Measurements from ENCODE around the gene KRT6A. TPM values are rescaled to one million over a fixed set of nuclear protein-coding genes. Genes with fewer than 3 reads are reported as not detected.

KRT6A gene
- not detected in 2 replicates for total RNA-seq (2014; rRNA removed; shearing (Covaris generic))

DNA sequence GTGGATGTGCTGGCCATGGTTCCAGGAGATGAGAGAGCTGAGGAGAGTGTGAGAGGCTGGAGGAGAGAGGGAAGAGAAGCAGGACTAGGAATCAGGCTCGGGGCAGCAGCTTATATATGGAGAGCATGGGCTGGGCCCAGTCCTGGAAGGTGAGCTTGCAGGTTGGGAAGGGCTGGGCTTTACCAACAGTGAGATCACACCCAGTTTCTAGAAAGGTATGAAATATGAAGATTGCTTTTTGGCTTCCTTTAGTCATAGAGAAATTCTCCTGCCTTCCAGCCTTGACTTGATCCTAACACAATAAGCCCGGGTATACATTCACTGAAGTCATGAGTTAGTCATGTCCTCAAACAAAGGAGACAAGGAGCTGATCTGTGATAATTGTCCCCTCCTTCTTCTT, at the start of gene KRT6A:
KRT6A (minus strand) TSS at position 86 of the 400 bp plus-strand sequence; CDS start at position 17, 69 bp downstream.
- no peak for DNase-seq (ENCODE audit: low read depth)

DNA sequence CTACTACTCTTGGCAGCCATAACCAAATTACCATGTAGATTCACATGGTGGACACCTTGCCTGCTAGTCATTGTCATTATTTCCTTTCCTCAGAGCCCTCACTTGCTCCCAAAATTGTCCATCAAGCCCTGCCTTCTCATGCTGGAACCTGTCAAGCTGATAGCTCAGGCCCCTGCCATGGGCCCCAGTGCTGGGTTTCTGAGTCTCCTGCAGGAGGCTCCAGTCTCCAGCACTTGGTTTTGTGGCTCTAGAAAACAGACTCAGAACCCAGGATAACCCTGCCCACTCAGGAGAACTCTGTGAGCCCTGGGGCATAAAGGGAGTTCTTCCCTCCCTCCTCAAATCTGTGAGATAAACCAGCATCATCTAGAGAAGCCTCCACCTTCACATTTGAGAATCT, 49.1 kb upstream of the KRT6A start:
- no peak for DNase-seq (ENCODE audit: low read depth)

DNA sequence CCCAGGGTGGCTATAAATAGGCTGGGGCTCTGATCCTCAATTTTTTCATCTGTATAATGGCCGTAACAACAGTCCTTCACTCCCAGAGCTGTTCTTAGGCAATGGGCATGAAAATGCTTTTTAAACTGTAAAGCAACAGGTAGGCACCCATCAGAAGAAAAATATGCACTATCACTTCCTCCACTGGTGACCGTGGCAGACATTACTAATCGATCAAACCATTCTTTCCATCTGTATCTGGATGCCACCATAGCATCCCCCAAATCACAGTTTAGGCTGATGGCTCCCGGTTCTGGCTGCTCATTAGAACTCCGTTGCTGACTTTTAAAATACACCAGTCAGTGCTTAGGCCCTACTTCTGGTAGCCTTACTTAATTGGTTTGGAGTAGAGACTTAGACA, 48.7 kb upstream of the KRT6A start:
- DNase-seq (ENCODE audit: low read depth) = no peak

DNA sequence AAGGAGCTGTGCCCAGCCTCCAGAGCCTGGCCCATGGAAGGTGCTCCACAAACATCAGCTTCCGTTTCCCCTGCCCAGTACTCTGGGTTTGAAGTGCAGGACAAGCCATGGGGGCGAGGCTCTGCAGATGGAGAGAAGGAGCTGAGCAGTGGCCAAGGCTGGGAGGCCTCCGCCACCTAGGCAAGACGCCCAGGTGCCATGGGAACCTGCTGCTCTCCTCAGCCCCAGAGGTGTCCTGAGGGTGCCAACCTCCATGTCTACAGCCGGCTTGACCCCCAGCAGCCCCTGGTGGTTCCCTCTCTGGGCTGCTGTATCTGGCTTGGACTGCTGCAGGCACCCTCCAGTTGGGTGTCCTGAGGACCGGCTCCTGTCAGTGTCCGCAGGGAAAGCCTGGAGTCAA, 47.5 kb upstream of the KRT6A start:
- DNase-seq (ENCODE audit: low read depth) = no peak

DNA sequence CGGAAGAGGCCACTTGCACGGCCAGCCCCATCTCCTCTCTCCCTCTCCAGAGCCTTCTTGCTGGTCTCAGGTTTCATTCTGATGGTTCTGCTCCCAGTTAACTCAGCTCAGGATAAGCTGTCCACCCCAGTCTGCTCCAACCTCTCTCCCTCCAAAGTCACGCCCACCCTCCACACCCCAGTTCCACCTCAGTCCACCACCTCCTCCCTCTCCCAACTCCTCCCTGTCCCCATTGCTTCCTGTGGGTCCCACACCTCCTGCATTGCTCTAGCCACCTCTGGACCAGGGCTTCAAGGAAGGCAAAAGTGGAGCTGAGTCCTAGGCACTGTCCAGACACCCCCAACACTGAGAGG, 46.7 kb upstream of the KRT6A start:
- no peak for DNase-seq (ENCODE audit: low read depth)

DNA sequence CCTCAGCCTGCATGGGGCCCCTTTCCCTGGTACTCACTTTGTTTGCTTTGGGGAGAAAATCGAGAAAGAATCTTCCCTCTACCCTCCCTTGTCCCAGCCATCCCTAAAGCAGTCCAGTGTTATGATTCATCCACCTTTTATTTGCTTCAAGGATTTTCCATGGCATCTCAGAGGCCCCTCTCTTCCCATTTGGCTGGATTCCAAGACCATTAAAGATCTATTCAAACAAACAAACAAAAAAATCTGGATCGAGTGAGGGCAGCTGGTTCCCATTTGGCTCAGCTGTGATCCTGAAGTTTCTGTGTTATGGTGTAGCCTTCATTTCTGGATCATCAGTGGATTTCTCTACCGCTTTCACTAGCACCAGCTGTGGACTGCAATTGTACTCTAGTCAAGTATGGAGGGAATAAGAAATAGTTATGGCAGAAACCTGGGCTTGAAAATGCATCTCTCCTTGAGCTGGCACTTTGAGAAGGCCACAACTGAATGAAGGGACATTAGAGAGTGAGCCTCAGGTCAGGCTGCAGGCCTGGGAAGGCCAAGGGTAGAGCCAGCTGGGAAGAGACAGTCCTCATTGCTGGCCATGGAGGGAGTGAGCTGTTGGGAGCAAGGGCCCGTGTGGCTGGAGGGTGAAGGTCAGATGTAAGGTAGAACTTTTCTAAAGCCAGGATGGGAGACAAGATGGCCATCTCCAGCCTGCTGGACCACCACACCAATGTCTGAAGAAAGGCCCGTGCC, 46.2 kb upstream of the KRT6A start:
- peak; percentile 80 for DNase-seq (ENCODE audit: low read depth)

DNA sequence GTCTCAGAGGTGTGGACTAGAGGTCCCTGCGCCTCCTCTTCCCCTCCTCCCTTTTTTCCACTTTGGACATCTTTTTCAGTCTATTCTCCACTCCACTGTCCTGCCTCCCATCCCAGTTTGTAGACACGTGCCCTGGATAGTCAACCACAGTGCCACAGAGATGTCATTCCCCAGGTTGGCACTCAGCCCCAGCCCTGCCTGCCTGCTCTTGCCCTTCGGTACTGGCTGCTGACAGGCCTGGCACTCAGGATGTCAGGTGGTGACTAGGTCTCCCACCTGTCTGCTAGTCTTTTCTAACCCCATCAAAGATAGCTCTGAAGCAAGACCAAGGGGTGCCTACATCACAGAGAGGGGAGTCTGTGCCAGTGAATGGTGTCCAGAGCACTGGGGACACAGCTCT, 44.0 kb upstream of the KRT6A start:
- DNase-seq (ENCODE audit: low read depth) = no peak

DNA sequence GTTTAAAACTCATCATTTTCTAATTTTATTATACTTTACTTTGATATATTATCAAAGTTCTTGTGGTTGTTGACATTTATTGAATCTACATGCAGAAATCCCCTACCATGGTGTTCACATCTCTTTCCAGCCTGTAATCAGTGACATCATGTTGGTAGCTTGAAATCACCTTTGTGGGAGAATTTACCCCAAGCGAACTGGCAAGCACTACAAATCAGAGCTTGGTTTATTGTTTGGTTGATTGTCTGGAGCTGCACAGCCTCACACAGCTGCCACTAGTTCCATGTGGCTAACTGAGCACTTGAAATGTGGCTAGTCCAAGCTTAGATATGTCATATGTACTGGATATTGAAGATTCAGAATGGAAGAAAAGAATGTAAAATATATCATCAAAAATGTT, 42.5 kb upstream of the KRT6A start:
- no peak for DNase-seq (ENCODE audit: low read depth)

DNA sequence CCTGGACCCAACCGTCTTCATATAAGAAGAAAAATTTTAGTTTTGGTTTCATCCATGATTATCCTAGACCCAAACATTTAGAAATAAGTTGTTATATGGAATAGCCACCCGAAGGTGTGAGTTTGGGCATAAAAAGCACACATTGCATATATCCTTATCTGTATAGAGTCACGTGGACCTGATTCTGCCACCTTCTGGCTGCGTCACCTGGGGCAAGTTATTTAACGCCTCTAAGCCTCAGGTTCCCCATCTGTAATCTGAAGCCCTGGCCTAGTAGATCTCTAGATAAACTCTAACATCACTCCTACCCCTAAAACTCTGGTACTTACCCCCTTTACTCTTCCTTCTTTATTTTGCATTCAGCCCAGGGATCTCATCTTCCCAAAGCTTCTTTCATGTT, 41.4 kb upstream of the KRT6A start:
- no peak for DNase-seq (ENCODE audit: low read depth)

DNA sequence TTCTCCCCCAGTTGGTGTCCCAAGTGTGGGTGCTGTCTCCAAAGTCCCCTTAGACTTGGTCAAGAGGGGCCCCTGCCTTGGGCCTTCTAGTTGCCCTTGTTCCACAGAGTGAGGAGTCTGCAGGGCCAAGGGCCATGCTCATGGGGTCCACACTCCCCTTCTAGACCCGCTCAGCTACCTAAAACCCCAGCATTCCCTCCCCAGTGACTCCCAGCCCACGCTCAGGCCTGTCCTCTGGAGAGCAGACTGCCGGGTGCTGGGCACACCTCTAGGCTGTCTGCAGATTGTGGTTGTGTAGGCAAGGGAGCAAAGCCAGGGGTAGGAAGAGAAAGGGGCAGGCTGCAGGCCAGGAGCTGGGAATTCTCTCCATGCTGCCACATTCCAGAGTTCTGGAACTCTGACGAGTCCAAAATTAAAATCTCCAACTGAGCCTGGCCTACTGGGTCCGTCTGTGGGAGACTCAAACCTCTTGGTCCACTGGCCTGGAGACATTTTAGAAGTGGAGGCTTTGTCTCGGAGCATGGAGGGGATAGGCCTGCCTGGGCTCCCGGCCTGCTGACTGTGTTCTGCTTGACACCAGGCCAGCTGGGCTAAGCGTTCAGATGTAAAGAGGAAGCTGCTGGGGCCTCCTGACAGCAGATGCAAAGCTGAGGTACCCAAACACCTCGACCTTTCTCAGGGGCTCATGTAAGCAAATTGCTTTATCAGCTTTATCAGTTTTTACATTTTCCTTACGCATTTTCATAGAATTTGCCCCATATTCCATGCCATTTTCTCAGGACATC, 40.8 kb upstream of the KRT6A start:
- no peak for DNase-seq (ENCODE audit: low read depth)

DNA sequence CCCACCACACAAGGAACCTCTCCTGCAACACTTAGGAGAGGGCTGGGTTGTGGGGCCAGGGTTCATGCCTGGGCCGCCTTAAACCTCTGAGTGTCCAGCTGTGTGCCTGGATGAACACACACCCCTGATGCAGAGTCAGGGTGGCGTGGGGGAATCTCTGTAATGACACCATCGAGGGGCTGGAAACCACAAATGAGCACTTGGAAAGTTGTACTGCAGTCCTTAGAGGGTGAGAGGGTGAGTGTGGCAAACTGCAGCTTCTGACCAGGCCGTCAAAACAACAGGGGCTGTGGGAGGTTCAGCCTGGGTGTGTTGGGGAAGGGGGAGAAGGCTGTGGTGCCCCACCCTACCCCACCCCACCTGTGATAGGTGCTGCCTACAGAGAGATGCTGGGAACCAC, 39.6 kb upstream of the KRT6A start:
- no peak for DNase-seq (ENCODE audit: low read depth)

DNA sequence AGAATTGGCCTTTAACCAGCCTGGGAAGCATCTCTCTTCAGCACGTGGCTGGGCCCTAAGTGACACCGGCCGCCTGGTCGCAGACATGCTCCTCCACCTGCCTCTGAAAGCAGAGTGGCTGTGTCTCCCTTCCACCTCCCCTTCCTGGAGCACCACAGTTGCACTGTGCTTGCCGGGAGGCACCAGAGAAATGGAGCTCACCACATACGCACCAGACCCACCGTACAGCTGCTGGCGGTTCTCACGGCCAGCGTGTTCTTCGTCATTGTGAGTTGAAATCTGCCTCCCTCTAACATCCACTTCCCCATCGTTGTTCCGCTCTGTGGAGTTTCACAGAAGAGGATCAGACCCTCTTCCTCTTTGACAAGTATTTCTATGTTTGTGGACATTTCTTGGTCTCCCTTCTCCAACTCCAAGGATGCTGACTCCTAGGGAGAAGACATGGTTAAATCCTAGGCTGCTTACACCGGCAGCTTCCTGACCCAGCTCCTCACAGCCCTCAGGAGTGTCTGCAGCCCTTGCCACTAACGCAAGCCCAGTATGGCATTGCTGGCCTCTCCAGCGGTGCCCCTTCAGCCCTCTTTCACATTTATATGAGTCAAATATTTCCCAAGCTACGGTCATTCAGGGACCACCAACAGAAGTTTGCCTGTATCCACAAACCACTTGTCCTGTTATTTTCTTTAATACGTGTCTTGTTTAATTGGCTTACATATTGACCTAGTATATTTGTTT, 38.7 kb upstream of the KRT6A start:
- no peak for DNase-seq (ENCODE audit: low read depth)

DNA sequence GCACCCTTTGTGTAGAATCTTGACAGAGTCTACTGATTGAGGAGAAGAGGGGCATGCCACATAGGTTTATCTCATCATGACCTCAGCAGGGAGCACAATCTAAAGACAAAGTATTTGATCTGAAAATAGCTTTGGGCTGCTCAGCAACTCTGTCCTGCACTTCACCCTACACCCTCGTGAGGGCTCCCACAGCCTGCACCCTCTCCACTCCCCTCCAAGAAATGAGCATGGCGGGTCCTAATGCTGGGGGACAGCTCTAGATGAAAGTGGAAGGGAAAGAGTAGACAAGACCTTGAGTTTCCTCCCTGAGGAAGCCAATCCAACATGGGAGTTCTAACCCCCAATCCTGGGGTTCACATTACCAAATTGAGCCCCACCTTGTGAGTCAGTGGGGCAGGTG, 37.8 kb upstream of the KRT6A start:
- no peak for DNase-seq (ENCODE audit: low read depth)

DNA sequence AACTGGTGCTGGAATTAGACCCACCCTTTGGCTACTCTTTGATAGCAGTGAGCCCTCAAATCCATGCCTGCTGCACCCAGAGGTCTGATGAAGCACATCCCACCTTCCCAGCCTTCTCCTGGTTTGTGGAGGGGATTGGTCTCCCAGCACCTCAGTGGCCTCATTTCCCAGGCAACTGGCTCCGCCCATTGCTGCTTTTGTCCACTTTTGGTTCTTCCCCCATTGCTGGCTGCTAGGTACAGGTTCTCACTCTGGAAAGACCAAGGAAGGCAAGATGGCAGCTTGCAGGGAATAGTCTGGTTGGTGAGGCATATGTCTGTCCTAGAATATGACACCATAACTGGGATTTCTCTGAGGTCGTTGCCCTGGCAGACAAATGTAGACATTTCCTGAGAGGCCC, 37.3 kb upstream of the KRT6A start:
- DNase-seq (ENCODE audit: low read depth) = no peak

DNA sequence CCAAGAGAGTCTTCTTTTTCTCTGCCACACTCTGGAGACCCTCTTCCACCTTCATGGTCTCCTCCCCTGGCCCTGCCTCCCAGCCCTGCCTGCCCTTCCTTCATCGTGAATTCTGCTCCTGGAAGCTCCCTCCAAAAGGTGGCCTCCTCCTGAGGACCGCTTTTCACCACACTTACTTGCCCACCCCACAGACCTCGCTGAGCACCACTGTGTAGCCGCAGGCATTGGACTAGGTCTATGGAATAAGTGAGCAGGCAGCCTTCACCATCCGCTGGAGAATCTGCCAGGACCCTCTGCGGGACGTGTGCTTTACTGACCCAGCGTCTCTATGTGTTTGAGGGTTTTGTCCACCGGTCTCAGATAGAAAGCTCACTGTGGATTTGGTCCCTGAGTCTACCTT, 36.8 kb upstream of the KRT6A start:
- DNase-seq (ENCODE audit: low read depth) = no peak

DNA sequence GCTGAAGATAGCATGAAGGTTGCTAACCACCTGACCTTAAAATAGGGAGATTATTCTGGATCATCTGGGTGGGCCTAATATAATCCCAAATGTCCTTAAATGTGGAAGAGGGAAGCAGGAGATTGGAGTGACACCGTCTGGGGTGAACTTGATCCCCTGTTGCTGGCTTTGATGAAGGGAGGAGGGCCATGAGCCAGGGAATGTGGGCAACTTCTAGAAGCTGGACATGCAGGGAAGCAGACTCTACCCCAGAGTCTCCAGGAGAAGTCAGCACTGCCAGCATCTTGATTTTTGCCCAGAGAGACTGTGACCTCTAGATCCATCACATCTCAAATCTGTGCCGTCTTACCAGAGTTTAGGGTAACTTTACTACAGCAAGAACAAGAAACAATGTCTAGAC, 36.4 kb upstream of the KRT6A start:
- DNase-seq (ENCODE audit: low read depth) = no peak

DNA sequence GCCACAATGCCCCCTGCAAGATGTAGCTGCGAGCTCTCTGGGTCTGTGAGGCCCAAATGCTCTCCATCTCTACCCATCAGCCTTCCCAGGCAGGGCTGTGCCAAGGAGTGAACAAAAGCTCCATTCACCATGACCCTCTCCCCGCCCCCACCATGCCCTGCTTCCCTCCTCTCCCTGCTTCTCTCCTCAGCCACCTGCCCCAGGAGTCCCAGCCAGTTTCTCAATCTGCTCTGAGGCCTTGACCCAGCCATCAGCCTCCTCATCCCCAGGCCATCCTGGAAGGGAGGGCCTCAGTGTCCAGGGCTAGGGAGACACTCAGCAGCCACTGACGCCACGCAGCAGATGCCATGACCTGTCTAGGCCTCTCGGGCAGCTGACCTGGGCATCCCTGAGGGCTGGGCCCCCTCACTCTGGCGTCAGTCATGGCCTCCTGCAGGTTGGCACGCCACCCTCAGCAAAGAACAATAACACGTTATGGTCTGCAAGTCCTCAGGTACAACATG, 35.6 kb upstream of the KRT6A start:
- no peak for DNase-seq (ENCODE audit: low read depth)

DNA sequence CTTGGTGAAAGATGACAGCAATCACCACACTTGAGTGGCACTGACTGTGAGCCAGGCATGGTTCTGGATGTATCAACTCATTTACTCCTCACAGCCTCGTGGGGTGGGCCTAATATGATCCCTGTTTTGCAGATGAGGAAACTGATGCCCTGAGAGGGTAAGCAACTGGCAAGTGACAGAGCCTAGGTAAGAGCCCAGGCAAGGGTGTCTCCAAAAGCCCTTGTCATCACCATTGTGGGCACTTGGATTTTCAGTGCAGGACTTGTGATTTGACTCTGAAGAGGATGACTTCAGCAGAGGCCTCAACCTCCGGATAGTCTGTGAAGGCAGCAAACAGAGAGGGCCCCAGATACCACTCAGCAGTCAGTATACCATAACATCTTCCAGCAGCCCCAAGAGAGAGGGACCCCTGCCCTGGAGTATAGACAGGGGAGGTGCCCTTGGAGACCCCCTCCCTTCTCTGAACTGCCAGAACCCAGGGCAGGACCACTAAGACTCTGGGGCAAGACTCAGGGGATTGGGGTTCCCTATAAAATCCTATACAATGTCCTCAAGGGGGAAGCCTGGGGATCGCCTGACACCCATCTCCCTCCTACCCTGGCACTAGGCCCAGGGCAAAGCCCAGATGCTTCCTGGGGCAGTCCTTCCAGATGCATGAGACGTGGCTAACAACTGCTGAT, 34.2 kb upstream of the KRT6A start:
- no peak for DNase-seq (ENCODE audit: low read depth)

DNA sequence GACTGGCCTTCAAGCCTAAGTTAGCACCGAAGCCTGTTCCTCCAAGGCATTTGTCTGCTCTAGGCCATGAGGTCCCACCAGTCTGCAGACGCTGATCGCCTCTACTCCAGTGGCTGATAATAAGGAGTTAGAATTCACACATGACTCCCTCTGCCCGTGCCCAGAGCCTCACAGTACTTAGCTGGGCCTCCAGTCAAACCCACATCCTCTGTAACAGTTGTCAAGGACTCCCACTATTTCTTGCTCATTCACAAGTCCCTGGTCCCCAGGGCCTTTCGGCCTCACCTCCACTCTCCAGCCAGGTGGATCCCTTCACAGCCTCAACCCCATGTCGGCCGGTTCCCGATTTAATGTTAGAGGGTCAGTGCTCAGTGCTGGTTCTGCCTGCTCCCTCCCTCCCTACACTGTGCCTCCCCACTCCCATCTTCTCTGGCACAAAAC, 33.5 kb upstream of the KRT6A start:
- DNase-seq (ENCODE audit: low read depth) = no peak

DNA sequence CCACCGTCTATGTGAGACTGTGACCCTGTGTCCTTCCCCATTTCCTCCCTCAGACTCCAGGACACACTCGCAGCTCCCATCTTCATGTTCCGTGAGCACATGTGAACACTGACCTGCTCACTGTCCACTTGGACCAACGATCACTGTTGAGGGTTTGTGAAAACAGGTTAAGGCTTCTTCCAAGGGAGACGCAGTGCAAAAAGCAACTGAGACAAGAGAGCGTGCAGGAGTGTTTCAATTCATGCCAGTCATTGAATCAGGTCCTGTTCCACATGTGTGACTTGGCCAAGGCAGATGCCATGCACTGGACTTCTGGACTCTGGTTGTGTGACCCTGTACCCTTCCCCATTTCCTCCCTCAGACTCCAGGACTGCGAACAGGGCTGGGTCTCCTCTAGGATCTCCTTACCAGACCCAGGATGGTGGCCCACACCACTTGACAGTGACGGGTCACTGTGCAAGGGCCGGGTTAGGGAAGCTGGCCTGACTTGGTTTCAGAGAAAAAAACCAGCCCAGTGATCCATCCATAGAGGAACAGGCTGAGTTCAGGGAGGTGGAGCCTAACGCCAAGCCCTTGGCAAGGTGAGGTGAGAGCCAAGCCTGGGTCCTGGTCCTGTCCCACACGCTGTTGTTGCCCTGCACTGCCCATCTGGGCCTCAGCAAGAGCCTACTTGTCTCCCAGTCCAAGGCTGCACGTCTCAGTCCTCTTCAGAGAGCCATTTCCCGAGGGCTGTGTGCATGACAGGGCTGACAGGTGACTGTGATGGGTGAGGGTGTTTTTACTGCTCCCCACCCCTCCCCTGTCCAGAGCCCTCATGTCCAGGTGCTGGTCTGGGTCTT, 32.8 kb upstream of the KRT6A start:
- no peak for DNase-seq (ENCODE audit: low read depth)
